NCI-H69 (cell line): ENCODE results near the gene CUBN.

Source experiments
- DNase-seq: peaks from one replicate; lab custom pipeline; 2025; lab: John Stamatoyannopoulos, UW

The CUBN gene

GRCh38 chr10:16820421-16820820 is 309.2 kb downstream of the CUBN start:
- no peak for DNase-seq

- DNase-seq, result no peak
These were observed 309.6 kb downstream of the CUBN start for GRCh38 chr10:16820018-16820417.

GRCh38 chr10:16819436-16819835 is 310.2 kb downstream of the CUBN start:
- no peak for DNase-seq

GRCh38 chr10:16819026-16819425 is 310.6 kb downstream of the CUBN start:
- DNase-seq, result peak; percentile 23

- peak; percentile 98 for DNase-seq
These were observed 312.2 kb downstream of the CUBN start, which contains the start of gene RSU1 for GRCh38 chr10:16817125-16818019. RSU1 (minus strand) TSS chr10:16817424; CDS start chr10:16817081, 343 bp downstream.

- no peak for DNase-seq
These were observed 312.8 kb downstream of the CUBN start for GRCh38 chr10:16816830-16817124.

- peak; percentile 6 for DNase-seq
These were observed 313.4 kb downstream of the CUBN start for GRCh38 chr10:16816171-16816570.

- DNase-seq, result no peak
These were observed 315.6 kb downstream of the CUBN start for GRCh38 chr10:16814012-16814411.

GRCh38 chr10:16812676-16813075 is 316.9 kb downstream of the CUBN start:
- DNase-seq, result no peak

GRCh38 chr10:16811765-16812164 is 317.8 kb downstream of the CUBN start:
- no peak for DNase-seq

- no peak for DNase-seq
These were observed 318.3 kb downstream of the CUBN start for GRCh38 chr10:16811292-16811691.

- peak; percentile 53 for DNase-seq
These were observed 320.4 kb downstream of the CUBN start for GRCh38 chr10:16809074-16809718.

GRCh38 chr10:16804123-16804522 is 325.5 kb downstream of the CUBN start:
- DNase-seq, result no peak

- no peak for DNase-seq
These were observed 326.1 kb downstream of the CUBN start for GRCh38 chr10:16803464-16803863.

- DNase-seq, result no peak
These were observed 330.0 kb downstream of the CUBN start for GRCh38 chr10:16799621-16800020.

- DNase-seq, result no peak
These were observed 331.0 kb downstream of the CUBN start for GRCh38 chr10:16798571-16798970.

- DNase-seq, result no peak
These were observed 334.1 kb downstream of the CUBN start for GRCh38 chr10:16795410-16796073.

- DNase-seq, result no peak
These were observed 335.6 kb downstream of the CUBN start for GRCh38 chr10:16794005-16794404.

- no peak for DNase-seq
These were observed 336.9 kb downstream of the CUBN start for GRCh38 chr10:16792675-16793074.

- DNase-seq, result no peak
These were observed 339.8 kb downstream of the CUBN start for GRCh38 chr10:16789765-16790164.

GRCh38 chr10:16789261-16789660 is 340.4 kb downstream of the CUBN start:
- DNase-seq, result no peak

GRCh38 chr10:16788778-16789177 is 340.8 kb downstream of the CUBN start:
- DNase-seq, result no peak

- no peak for DNase-seq
These were observed 341.5 kb downstream of the CUBN start for GRCh38 chr10:16788125-16788524.
